Activated naive CD8-positive, alpha-beta T cell treated with anti-CD3 and anti-CD28 coated beads, Interleukin-2, amount 50 U/mL, for 24 hours (primary cell): ENCODE measurements around the gene APBB1.

Experiments
- ATAC-seq: fragments of 150-1000 bp; cut with Tn5 transposase; one replicate; pipeline ENCODE4 v1.10.0; 2021
- DNase-seq: peaks from one replicate; pipeline ENCODE4 v3.0.0; 2021
- H3K27ac Mint-ChIP-seq: one replicate; pipeline ENCODE4 v1.8.0; 2021; ENCODE audit warnings: mild to moderate bottlenecking, mixed read lengths
- H3K27me3 Mint-ChIP-seq: one replicate; pipeline ENCODE4 v1.8.0; 2021; ENCODE audit warnings: mixed read lengths
- H3K36me3 Mint-ChIP-seq: one replicate; pipeline ENCODE4 v1.8.0; 2021; ENCODE audit warnings: low read depth, mixed read lengths
- H3K4me1 Mint-ChIP-seq: one replicate; pipeline ENCODE4 v1.8.0; 2021; ENCODE audit warnings: mixed read lengths
- H3K4me3 Mint-ChIP-seq: one replicate; pipeline ENCODE4 v1.8.0; 2021; ENCODE audit warnings: mild to moderate bottlenecking, moderate library complexity, mixed read lengths
- H3K9me3 Mint-ChIP-seq: one replicate; pipeline ENCODE4 v1.8.0; 2021; ENCODE audit warnings: mixed read lengths

APBB1 gene

GRCh38 chr11:6419009-6419631, at the start of gene APBB1:
Gene APBB1 (minus strand): TSS chr11:6419094. CDS start chr11:6411347, 7,747 bp downstream.
- ATAC-seq = peak; percentile 45
- H3K4me3 Mint-ChIP-seq = peak within 1 kb of the TSS; percentile 74
- peak; percentile 74 for DNase-seq
- H3K27me3 Mint-ChIP-seq = peaks cover 12% of the 10 kb centered on the region
- H3K4me1 Mint-ChIP-seq = peaks cover 9% of the 10 kb centered on the region
- H3K27ac Mint-ChIP-seq = peak within 1 kb of the TSS; percentile 67
- no peaks in the 10 kb centered on the region for H3K36me3 Mint-ChIP-seq
- no peaks in the 10 kb centered on the region for H3K9me3 Mint-ChIP-seq

- Mint-ChIP-seq H3K9me3 (no peaks in the 10 kb centered on the region), H3K36me3 (no peaks in the 10 kb centered on the region), H3K27ac (no peak overlapping the region), H3K27me3 (no peaks in the 10 kb centered on the region), H3K4me1 (no peaks in the 10 kb centered on the region), H3K4me3 (no peak overlapping the region)
- no peak for ATAC-seq
- DNase-seq = no peak
These were observed 40.2 kb upstream of the APBB1 start for GRCh38 chr11:6459099-6459450.

GRCh38 chr11:6458352-6459098, 39.6 kb upstream of the APBB1 start:
- no peak overlapping the region for H3K4me3 Mint-ChIP-seq
- no peaks in the 10 kb centered on the region for H3K9me3 Mint-ChIP-seq
- no peaks in the 10 kb centered on the region for H3K27me3 Mint-ChIP-seq
- no peak for DNase-seq
- no peak for ATAC-seq
- no peaks in the 10 kb centered on the region for H3K4me1 Mint-ChIP-seq
- H3K36me3 Mint-ChIP-seq = no peaks in the 10 kb centered on the region
- no peak overlapping the region for H3K27ac Mint-ChIP-seq

GRCh38 chr11:6457581-6458320, 38.9 kb upstream of the APBB1 start:
- H3K27me3 Mint-ChIP-seq = no peaks in the 10 kb centered on the region
- no peak for ATAC-seq
- H3K27ac Mint-ChIP-seq = no peak overlapping the region
- H3K4me1 Mint-ChIP-seq = no peaks in the 10 kb centered on the region
- H3K9me3 Mint-ChIP-seq = no peaks in the 10 kb centered on the region
- DNase-seq = no peak
- H3K4me3 Mint-ChIP-seq = no peak overlapping the region
- no peaks in the 10 kb centered on the region for H3K36me3 Mint-ChIP-seq

- Mint-ChIP-seq H3K27ac (no peak overlapping the region), H3K36me3 (no peaks in the 10 kb centered on the region), H3K4me3 (no peak overlapping the region), H3K27me3 (no peaks in the 10 kb centered on the region), H3K9me3 (no peaks in the 10 kb centered on the region), H3K4me1 (no peaks in the 10 kb centered on the region)
- no peak for ATAC-seq
- DNase-seq = no peak
These were observed 37.6 kb upstream of the APBB1 start for GRCh38 chr11:6456361-6457073.

- H3K27ac Mint-ChIP-seq = no peak overlapping the region
- H3K4me3 Mint-ChIP-seq = no peak overlapping the region
- DNase-seq = no peak
These were observed 36.2 kb upstream of the APBB1 start for GRCh38 chr11:6455070-6455469.

GRCh38 chr11:6453152-6453551, 34.3 kb upstream of the APBB1 start:
- no peaks in the 10 kb centered on the region for H3K36me3 Mint-ChIP-seq
- DNase-seq = no peak
- H3K4me1 Mint-ChIP-seq = no peaks in the 10 kb centered on the region
- H3K9me3 Mint-ChIP-seq = no peaks in the 10 kb centered on the region
- no peak for ATAC-seq
- no peaks in the 10 kb centered on the region for H3K27me3 Mint-ChIP-seq
- no peak overlapping the region for H3K27ac Mint-ChIP-seq
- no peak overlapping the region for H3K4me3 Mint-ChIP-seq

More at GRCh38 chr11:6455070-6455469, 36.2 kb upstream of the APBB1 start:
- ATAC-seq = no peak
- Mint-ChIP-seq H3K36me3 (no peaks in the 10 kb centered on the region), H3K4me1 (no peaks in the 10 kb centered on the region), H3K27me3 (no peaks in the 10 kb centered on the region), H3K9me3 (no peaks in the 10 kb centered on the region)

GRCh38 chr11:6452219-6452618, 33.3 kb upstream of the APBB1 start:
- Mint-ChIP-seq H3K4me1 (no peaks in the 10 kb centered on the region), H3K4me3 (no peak overlapping the region), H3K9me3 (no peaks in the 10 kb centered on the region), H3K36me3 (no peaks in the 10 kb centered on the region), H3K27me3 (no peaks in the 10 kb centered on the region), H3K27ac (no peak overlapping the region)
- ATAC-seq (no peak), DNase-seq (no peak)

GRCh38 chr11:6448574-6448973, 29.7 kb upstream of the APBB1 start:
- Mint-ChIP-seq H3K9me3 (no peaks in the 10 kb centered on the region), H3K4me1 (no peaks in the 10 kb centered on the region), H3K27me3 (no peaks in the 10 kb centered on the region), H3K27ac (no peak overlapping the region), H3K4me3 (no peak overlapping the region), H3K36me3 (no peaks in the 10 kb centered on the region)
- ATAC-seq (no peak), DNase-seq (no peak)

GRCh38 chr11:6443269-6444003, 24.5 kb upstream of the APBB1 start:
- Mint-ChIP-seq H3K4me1 (no peaks in the 10 kb centered on the region), H3K27ac (no peak overlapping the region), H3K36me3 (no peaks in the 10 kb centered on the region), H3K4me3 (no peak overlapping the region), H3K9me3 (no peaks in the 10 kb centered on the region), H3K27me3 (no peaks in the 10 kb centered on the region)
- ATAC-seq (peak; percentile 64), DNase-seq (peak; percentile 61)

GRCh38 chr11:6442441-6442840, 23.5 kb upstream of the APBB1 start:
- no peaks in the 10 kb centered on the region for H3K36me3 Mint-ChIP-seq
- no peaks in the 10 kb centered on the region for H3K4me1 Mint-ChIP-seq
- no peaks in the 10 kb centered on the region for H3K9me3 Mint-ChIP-seq
- DNase-seq (no peak), ATAC-seq (no peak)
- no peak overlapping the region for H3K4me3 Mint-ChIP-seq
- H3K27ac Mint-ChIP-seq = no peak overlapping the region
- no peaks in the 10 kb centered on the region for H3K27me3 Mint-ChIP-seq

- DNase-seq (no peak), ATAC-seq (no peak)
- Mint-ChIP-seq H3K9me3 (no peaks in the 10 kb centered on the region), H3K36me3 (no peaks in the 10 kb centered on the region), H3K4me1 (no peaks in the 10 kb centered on the region), H3K27me3 (no peaks in the 10 kb centered on the region), H3K27ac (no peak within 1 kb of the TSS), H3K4me3 (no peak within 1 kb of the TSS)
These were observed 22.0 kb upstream of the APBB1 start, which contains the start of gene HPX for GRCh38 chr11:6440906-6441358. Gene HPX (minus strand): TSS chr11:6440987. CDS start chr11:6440963, 24 bp downstream.

GRCh38 chr11:6438979-6439571, 20.2 kb upstream of the APBB1 start:
- Mint-ChIP-seq H3K4me1 (no peaks in the 10 kb centered on the region), H3K4me3 (no peak overlapping the region), H3K9me3 (no peaks in the 10 kb centered on the region), H3K27ac (no peak overlapping the region), H3K36me3 (no peaks in the 10 kb centered on the region), H3K27me3 (no peaks in the 10 kb centered on the region)
- ATAC-seq (no peak), DNase-seq (peak; percentile 29)
